Left ventricle myocardium superior (tissue), 1 donor: ENCODE measurements around the gene NHLH2. TPM values are rescaled to one million over a fixed set of nuclear protein-coding genes. Genes with fewer than 3 reads are reported as not detected.

ENCODE experiments used
- ATAC-seq: fragments of 200-7000 bp; cut with Tn5 transposase; one replicate; pipeline ENCODE4 v1.9.1; 2020; ENCODE audit warnings: mild to moderate bottlenecking, moderate library complexity
- DNase-seq: peaks from one replicate; pipeline ENCODE4 v3.0.0-alpha.2; 2020
- intact Hi-C: fragments of 100-400 bp; cut with micrococcal nuclease; formaldehyde crosslinking; loops from one replicate; pipeline ENCODE4 v1.11.0; 2022
- total RNA-seq: library from RNA; stranded (reverse); fragmentation: NEBNext Ultra II Directional; extraction: Animal tissue kit (Norgen Biotek cat#: 25700); gene quantifications from one replicate; pipeline ENCODE4 v1.2.1, GENCODE V29; 2021
- donor health status: DM: no; HTN: yes; CAD: no; lungs with severe emphysema.

The NHLH2 gene
- total RNA-seq, 1 donor from 2014 or later: not detected

DNA sequence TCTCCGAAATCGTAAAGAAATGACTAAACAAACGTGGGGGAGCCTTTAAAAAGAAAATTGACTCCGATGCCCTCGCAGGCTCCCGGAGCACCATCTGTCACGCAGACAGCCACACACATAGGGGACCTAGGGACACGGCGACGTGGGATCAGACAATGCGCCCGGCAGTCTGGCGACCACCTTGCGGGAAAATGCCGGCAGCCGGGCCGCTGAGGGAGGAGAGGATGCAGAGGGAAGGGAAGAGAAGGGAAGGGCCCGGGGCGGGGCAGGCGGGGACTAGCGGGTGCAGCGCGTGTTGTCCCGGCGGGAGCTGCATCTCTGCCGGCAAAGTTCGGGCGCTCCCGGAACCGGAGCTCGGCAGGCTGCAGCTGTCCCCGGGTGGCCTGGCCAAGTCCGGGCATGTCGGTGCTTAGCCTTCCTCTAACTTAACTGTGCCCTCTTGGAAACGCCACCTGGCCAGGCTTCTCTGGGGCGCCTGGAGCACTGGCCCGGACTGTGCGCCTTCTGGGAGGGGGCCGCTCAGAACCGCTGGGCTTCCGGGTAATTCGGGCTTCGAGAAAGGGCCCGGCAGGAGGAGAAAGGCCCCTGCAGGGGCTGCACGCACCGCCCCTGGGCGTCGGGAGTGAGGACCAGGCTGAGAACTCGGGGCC is 1.8 kb downstream of the NHLH2 start:
- ATAC-seq: peak; percentile 53
- intact Hi-C loops: no loop called here
- DNase-seq: peak; percentile 39

DNA sequence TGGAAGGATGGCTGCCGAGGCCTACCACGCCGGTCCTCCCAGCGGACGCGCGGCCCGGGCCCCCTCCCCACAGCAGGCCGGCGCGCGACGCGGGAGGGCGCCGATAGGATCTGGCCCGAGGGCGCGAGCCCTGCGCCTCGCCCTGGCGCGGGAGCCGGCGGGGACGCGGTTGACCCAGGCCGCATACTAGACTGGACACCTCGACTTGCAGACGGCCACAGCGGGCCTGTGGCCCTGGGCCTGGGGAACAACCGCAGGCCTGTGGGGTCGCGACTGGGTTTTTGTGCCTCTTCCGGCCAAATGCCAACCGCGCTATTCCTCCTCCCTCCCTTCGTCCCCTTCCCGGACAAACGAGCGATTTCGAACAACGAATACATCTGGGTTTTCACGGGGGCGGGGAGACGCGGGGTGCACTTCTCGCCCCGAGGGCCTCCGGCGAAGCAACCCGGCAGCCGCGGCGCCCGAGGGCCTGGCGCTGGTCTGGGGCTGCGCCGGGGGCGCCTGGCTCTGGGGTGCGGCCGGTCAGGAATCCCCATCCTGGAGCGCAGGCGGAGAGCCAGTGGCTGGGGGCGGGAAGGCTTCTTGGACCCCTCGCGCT is 2.4 kb downstream of the NHLH2 start:
- intact Hi-C loops: no loop called here
- DNase-seq (no peak), ATAC-seq (peak; percentile 27)

DNA sequence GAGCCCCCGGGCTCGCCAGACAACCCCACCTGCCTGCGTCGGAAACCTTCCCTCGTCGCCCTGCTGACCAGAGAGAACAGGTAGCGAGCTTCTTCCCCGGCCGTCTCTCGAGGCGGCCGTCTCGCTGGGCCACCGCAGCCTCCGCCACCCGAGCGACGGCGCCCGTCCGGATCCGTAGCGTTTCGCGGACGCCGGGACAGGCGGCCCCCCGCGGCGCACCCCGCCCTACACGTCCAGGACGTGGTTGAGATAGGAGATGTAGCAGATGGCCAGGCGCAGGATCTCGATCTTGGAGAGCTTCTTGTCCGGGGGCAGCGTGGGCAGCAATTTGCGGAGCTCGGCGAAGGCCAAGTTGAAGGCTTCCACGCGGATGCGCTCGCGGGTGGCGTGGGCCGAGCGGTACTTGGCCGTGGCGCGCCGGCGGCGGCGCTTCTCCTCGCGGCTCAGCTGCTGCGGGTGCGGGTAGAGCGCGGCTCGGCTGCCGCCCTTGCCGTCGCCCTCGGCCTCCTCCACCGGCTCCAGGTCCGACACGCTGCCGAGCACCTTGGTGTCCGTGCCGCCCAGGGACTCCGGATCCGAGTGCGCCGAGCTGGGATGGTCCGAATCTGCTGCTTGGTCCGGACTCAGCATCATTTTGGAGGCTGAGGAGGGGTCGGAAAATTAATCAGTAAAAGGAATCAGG is 3.0 kb downstream of the NHLH2 start:
- DNase-seq (no peak), ATAC-seq (no peak)

DNA sequence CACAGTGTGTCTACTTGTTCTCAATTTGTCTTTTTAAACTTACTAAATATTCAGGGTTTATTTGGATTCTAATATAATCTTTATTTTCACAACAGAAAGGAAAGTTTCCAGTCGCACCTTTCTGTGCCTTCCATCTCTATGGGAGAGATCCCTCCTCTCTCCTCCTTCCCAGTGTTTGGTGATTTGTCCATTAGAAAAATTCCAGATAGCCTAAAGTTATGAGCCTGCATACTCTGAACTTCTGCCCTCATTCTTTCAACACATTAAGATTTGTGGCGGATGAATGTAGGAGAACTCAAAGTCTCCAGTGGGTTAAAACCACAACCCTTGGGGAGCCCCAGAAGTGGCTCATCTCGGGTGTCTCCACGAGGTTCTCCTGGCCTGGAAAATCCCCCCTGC is 3.6 kb downstream of the NHLH2 start:
- intact Hi-C loops: no loop called here

More for the DNA sequence above, 3.0 kb downstream of the NHLH2 start:
- intact Hi-C loops: no loop called here

DNA sequence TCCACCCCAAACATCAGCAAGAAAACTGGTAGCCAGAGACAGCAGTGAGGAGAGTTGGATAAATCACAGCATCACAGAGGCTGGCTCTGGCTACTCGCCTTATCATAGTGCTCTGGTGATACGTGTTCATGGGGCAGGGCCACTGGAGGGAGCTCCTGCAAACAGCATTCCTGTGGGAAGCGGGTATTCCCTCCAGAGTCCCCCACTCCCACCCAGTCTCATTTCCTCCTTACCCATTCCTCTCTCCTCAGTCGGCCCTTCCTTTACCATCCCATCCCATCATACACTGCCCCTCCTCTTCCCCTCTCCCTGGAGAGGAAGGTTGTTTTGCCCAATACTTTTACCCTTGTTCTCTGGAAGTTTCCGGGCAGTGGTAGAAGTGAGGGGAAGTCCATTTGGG is 7.1 kb downstream of the NHLH2 start:
- DNase-seq (no peak), ATAC-seq (no peak)
- intact Hi-C loops: no loop called here

More for the DNA sequence above, 3.6 kb downstream of the NHLH2 start:
- no peak for ATAC-seq
- no peak for DNase-seq

DNA sequence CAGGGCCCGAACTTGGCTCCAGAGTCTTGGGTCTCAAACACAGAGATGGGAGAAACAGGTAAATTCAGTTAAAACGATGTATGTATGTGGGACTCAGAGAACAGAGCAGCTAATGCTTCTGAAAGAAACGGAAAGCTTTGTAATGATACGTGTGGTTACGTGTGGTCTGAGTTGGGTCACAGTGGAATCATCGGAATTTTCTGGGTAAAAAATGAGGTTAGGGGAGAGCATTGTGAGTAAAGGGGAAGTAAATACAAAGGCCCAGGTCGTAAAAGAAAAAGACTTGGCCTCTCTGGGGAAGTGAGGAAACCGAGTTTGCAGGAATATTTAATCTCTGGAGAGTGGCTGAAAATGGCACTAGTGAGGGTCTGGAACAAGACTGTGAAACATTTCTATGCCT is 8.3 kb downstream of the NHLH2 start:
- intact Hi-C loops: no loop called here
- no peak for ATAC-seq
- no peak for DNase-seq

DNA sequence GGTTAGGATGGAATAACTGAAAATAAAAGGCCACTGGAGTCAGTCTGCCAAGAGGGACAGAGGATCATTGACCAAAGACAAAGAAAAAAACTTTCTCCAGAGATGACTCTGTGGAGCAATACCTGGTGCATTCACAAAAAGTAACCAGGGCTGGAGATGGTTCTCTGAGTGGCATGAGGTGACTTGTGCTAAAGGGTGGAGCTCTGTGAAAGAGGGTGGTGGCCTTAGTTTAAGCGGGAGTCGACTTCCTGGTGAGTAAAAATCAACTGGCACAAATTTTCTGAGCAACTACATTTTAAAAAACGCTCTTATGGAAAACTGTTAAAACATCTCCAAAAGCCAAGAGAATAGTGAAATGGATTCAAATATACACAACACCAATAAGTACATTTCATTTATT is 10.0 kb downstream of the NHLH2 start:
- intact Hi-C loops: no loop called here
- no peak for ATAC-seq
- no peak for DNase-seq

DNA sequence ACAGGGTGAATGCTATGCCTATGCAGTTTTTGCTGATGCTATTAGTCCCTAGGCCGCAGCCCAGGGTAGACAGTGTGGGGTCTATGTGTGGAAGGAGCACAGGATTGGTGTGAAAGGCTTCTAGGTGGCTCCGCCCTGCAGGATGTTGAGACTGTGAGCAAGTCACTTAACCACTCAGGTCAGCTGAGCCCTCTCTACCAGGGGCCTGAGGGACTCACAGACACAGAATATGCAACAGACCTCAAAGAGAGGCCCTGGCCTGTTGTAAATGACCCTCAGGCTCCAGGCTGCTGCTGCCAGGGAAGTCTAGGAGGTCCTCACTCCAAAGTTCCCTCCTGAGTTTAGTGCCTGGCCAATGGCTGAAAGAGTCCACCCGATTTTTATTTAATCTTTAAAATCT is 11.0 kb downstream of the NHLH2 start:
- no peak for DNase-seq
- intact Hi-C loops: loop anchor here (10.0 kb wide), 1 partner anchor 55 kb away; no protein-coding TSS in a partner anchor
- no peak for ATAC-seq

DNA sequence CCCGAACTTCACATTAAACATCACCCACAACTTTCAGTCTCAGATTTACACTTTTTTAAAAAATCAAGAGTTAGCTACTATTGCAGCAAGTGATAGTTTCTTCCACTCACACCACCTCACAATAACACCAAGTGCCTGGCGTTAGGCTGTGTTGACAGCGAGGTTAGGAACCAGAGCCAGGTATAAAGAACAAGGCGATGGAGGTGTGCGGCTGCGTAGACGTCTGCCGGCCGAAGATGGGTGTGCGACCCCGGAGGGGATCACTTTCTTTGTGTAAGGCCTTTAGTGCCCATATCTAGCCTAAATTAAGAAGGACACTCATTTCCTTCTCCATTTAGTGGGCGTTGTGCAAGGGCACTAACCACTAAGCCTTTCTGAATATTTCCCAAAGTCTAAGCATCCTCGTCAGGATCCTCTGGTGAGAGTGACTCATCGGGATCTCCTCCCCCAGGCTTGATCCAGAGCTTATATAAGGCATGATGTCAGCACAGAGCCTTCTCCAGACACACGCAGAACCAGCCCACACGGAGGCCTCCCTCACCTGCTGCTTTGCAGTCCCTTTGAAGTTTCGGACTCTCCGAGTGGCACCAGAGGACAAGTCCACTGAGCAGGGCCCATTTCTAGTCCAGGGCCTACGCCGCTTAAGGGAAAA is 11.8 kb downstream of the NHLH2 start:
- no peak for DNase-seq
- peak; percentile 81 for ATAC-seq
- intact Hi-C loops: loop anchor here (10.0 kb wide), 1 partner anchor 56 kb away; no protein-coding TSS in a partner anchor

DNA sequence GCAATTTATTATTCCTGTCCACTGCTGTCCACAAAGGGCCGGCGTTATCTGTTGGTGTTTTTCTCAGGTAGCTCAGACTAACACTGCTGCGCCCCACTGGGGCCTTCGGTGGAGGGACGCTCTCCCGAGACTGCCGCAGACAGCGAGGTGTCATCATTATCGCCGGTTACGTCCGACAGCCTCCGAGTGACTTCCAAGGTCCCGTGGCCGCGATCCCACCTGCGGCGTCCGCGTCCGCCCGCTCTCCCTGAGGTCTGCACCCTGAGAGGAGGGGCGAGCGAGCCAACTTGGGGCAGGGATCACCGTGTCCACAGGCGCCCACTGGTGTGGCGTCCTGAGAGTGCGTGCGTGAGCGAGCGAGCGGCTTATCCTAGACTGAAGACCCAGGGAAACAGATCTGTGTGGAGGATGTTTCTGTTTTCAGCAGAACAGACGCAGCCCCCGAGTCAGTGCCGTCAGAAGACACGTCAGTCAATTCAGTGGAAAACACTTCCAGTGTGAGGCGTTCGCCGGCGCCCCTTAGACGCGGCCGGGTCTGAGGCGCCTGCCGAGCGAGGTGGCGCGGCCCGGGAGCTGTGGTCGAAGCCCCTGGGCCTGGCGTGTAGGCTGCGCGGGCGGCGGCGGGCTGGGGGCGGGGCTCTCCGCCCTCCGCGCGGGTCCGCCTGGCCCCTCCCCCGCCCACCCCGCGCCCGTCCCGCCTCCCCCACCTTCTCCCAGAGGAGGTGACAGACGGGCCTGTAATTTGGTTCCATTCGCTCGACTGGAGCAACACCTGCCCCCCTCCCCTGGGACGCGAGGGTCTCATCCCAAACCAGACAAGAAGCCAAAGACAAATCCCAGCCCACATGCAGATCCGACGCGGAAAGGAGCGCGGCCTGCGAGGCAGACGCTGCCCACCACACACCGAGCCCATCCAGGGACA is 12.6 kb downstream of the NHLH2 start:
- peak; percentile 49 for DNase-seq
- intact Hi-C loops: loop anchor here (10.0 kb wide), 1 partner anchor 56 kb away; no protein-coding TSS in a partner anchor
- ATAC-seq: peak; percentile 86

DNA sequence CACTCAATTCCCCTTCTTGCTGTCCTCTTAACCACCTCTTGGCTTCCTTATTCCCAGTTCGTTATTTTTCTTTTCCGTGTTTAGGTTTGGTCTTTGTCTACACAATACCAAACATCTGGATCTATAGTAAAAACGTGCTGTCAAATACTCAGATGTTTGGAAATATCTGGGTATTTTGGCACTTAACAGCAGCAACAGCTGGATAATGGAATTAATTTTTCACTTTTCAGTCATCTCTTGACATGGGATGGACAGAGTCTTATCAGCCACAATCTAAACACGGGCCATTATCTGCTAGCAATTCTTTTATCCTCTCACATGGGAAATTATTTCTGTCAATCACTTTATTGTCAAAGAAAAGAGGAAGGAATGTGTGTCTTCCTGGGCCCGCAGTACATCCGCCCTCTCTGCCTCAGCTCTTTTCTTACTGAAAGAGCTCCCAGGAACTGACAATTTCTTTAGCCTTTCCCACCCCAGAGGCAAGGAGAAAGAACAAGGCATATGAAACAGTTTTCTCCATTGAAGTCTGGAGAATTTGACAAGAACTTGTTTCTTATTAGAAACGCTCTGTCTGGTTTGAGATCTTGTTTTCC is 13.4 kb downstream of the NHLH2 start:
- DNase-seq (no peak), ATAC-seq (no peak)
- intact Hi-C loops: loop anchor here (10.0 kb wide), 1 partner anchor 57 kb away; no protein-coding TSS in a partner anchor

DNA sequence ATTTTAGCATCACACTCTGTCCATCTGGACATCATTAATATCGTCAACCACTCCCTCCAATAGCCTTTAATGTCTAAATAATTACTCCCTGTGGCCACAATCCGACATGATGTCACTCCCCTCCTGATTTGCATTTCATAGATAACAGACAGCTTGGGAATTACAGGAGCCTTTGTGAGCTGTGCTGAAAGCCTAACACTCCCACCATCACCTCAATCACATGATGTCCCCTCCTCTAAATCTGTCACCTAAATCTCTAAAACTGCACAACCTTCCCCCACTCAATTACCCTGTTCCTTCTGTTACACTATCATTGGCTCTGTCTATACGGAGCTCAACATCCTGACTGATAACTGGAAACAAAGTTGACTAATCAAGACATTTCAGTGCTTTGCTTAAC is 14.3 kb downstream of the NHLH2 start:
- no peak for DNase-seq
- ATAC-seq: no peak
- intact Hi-C loops: loop anchor here (10.0 kb wide), 1 partner anchor 58 kb away; no protein-coding TSS in a partner anchor

DNA sequence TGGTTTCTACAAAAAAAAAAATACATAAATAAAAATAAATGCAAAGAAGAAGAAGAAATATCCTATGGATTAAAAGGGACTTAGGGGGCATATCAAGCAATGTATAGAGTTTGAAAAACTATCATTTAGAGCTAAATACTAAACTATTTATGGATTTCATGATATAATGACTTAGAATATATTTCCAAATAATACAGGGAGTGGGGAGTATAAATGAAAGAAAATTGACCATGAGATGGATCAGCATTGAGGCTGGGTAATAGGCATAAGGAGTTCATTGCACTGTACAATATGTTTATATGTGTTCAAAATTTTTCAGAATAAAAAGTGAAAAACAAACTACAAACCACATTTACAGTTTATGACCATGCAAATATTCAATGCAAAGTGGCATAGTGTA is 18.8 kb downstream of the NHLH2 start:
- intact Hi-C loops: loop anchor here (10.0 kb wide), 1 partner anchor 63 kb away; no protein-coding TSS in a partner anchor
- ATAC-seq: no peak
- DNase-seq: no peak

DNA sequence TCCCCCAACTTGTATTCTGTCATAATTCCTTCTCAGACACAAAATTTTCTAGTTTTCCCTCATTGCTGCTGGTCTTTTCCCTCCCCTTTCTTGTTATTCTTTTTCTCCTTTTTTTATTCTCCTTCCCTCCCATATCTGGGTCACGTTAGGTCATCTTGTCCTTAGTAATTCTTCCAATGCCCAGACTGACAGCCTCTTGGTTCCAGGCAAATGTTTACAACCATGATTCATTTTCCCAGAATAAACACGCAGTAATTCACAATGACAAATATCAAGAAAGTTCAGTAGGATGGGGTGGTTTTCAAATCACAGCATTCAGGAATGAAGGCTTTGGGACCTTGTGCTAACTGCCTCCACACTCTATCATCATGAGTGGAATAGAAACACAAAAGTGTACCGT is 25.2 kb downstream of the NHLH2 start:
- ATAC-seq: peak; percentile 68

DNA sequence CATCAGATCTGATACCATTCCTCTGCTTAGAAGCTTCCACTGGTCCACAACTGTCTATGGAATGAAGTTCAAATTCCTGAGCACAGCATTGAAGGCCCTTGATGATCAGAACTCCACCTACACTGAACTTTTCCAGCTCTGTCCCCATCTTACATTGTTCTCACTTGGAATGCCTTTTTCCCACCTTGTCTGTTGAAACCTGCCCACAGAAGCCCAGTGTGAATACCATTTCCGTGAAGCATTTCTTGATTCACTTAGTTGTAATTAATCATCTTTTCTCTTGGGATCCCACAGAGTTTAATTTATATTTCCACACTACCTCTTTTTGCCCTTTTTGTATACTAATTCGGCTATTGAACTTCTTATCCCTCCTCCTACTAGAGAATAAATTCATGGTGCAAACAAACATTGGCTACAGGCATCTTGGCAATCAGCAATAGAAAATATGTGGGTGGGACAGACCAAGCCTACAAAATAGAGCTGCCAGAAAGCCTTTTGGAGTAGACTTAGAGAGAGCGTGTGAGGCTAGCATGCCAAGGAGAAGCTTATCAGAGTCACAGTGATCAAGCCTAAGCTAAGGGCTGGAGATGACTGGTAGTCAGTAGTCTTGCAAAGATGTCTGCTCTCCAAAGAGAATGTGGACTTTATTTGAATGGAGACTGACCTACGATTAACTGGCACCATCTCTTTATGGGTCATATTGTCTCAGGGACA is 26.1 kb downstream of the NHLH2 start:
- intact Hi-C loops: no loop called here
- no peak for ATAC-seq
- DNase-seq: no peak

More for the DNA sequence above, 25.2 kb downstream of the NHLH2 start:
- intact Hi-C loops: no loop called here
- no peak for DNase-seq

DNA sequence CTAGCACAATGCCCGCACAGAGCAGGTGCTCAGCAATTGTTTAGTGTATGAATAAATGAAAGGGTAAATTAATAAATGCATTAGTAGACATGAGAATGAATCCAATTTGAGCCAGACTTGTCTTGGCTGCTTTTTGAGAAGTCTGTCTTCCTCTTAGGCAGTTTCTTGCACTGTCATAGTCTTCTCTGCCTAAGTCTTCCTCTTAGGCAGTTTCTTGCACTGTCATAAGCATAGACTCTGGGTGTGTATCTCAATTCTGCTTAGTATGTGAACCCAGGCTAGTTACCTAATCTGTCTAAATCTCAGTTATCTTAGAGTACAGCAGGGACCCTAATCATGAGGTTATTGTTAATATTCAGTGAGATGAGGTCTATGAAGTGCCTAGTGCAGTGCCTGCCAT is 27.2 kb downstream of the NHLH2 start:
- ATAC-seq (no peak), DNase-seq (no peak)
- intact Hi-C loops: no loop called here

DNA sequence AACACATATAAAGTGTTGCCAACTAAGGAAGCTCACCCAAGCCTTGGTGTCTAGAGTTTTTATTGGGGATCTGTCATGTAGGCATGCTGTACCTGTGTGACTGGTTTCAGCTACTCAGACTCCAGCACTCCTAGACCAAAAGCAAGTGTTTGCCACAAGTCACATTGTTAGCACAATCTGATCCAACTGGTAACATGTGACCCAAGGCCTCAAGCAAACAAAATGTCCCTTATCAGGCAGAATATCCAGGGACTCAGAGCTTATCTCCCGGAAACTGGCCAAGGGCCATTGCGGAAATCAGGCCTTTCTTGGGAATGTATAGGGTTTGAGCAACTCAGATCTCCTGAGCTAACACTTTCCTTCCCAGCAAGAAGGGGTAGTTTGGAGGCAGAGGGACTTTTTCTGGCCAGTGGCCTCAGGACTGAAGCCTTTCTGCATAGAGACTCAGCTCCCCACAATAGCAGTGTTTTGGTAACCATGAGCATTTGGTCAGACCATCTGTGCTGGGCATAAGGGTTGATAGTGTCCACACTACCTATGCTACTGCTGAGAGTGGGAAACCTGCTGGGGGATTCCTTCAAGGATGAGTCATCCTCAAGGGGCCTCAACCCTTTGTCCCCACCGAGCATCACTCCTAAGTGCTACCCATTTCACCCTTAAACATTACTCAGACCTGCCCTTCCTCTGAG is 29.6 kb downstream of the NHLH2 start:
- no peak for ATAC-seq
- no peak for DNase-seq
- intact Hi-C loops: no loop called here
